Chondrocyte (in vitro differentiated cells): Measurements from ENCODE around the gene DNAJB8. TPM values are rescaled to one million over a fixed set of nuclear protein-coding genes. Genes with fewer than 3 reads are reported as not detected.

Source experiments
- DNase-seq: peaks from one replicate; pipeline ENCODE4 v3.0.0; 2021; ENCODE audit warnings: mixed read lengths, low spot score
- H3K27ac Mint-ChIP-seq: one replicate; pipeline ENCODE4 v1.8.0; 2021; ENCODE audit warnings: mild to moderate bottlenecking, moderate library complexity, mixed read lengths; ENCODE audit not compliant: unreplicated experiment
- H3K27me3 Mint-ChIP-seq: 2 replicates; pipeline ENCODE4 v1.8.0; 2021; ENCODE audit warnings: low read depth, mixed read lengths
- H3K36me3 Mint-ChIP-seq: 2 replicates; pipeline ENCODE4 v1.8.0; 2021; ENCODE audit warnings: low read depth, mixed read lengths
- H3K4me1 Mint-ChIP-seq: 2 replicates; pipeline ENCODE4 v1.8.0; 2021; ENCODE audit warnings: low read depth, mild to moderate bottlenecking, mixed read lengths
- H3K4me3 Mint-ChIP-seq: one replicate; pipeline ENCODE4 v1.8.0; 2021; ENCODE audit warnings: mild to moderate bottlenecking, moderate library complexity, mixed read lengths; ENCODE audit not compliant: unreplicated experiment
- H3K9me3 Mint-ChIP-seq: 2 replicates; pipeline ENCODE4 v1.8.0; 2021; ENCODE audit warnings: low read depth, mixed read lengths
- total RNA-seq: library from RNA; stranded (reverse); gene quantifications from 3 replicates; pipeline ENCODE4 v1.2.1, GENCODE V29; 2021
- TF ChIP-seq, protein P1 (sequence below): fragments of 200-600 bp; sonication (generic); IDR thresholded peaks from 2 replicates; pipeline ENCODE4 v1.5.0; 2021; ENCODE audit warnings: antibody characterized with exemption, mild to moderate bottlenecking, moderate library complexity

Gene DNAJB8
- total RNA-seq, 1 donor from 2014 or later = not detected

DNA sequence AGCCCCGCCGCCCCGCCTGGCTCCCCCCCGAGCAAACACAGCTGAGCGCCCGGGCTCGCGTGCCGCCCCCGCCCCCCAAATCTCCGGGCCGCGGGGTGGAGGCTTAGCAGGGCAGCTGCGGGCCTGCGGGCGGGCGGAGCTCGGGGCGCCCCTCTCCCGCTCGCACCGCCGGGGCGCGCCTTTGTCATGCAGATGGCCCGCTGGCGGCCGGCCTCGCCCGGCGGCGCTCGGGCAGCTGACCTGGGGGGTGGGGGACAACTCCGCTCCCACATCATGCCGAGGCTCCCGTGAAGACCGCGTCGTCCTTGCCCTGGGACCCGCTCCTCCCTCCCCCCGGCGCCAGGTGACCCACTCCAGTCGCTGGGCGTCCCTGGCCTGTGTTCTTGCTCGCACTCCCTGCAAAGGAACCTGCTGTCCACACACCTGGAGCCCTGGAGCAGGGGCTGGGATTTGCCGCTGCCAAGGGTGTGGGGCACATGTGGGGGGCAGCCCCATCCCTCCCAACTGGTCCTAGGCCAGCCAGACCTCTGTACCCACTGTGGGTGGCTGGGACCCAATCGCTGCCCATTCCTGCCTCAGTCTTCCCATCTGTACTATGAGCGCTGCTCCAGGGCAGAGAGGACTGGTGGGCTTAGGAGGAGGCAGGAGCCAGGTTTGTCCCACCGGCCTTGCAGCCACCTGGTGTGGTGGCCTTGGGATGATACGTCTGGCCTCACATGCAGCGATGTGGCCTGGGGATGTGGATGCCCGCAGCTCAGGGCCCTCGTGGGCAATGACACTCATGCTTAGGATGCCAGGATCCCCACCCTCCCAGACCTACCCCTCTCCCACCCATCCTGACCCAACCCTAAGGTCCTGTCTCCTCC lies 33.5 kb downstream of the DNAJB8 start:
- no peak for DNase-seq
- no peaks in the 10 kb centered on the region for H3K36me3 Mint-ChIP-seq
- TF ChIP-seq, protein P1, sequence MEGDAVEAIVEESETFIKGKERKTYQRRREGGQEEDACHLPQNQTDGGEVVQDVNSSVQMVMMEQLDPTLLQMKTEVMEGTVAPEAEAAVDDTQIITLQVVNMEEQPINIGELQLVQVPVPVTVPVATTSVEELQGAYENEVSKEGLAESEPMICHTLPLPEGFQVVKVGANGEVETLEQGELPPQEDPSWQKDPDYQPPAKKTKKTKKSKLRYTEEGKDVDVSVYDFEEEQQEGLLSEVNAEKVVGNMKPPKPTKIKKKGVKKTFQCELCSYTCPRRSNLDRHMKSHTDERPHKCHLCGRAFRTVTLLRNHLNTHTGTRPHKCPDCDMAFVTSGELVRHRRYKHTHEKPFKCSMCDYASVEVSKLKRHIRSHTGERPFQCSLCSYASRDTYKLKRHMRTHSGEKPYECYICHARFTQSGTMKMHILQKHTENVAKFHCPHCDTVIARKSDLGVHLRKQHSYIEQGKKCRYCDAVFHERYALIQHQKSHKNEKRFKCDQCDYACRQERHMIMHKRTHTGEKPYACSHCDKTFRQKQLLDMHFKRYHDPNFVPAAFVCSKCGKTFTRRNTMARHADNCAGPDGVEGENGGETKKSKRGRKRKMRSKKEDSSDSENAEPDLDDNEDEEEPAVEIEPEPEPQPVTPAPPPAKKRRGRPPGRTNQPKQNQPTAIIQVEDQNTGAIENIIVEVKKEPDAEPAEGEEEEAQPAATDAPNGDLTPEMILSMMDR = no peak
- peaks cover 60% of the 10 kb centered on the region for H3K27me3 Mint-ChIP-seq
- peak overlapping the region; percentile 35 for H3K4me3 Mint-ChIP-seq
- no peak overlapping the region for H3K27ac Mint-ChIP-seq
- peaks cover 5% of the 10 kb centered on the region for H3K9me3 Mint-ChIP-seq
- H3K4me1 Mint-ChIP-seq = peaks cover 12% of the 10 kb centered on the region

DNA sequence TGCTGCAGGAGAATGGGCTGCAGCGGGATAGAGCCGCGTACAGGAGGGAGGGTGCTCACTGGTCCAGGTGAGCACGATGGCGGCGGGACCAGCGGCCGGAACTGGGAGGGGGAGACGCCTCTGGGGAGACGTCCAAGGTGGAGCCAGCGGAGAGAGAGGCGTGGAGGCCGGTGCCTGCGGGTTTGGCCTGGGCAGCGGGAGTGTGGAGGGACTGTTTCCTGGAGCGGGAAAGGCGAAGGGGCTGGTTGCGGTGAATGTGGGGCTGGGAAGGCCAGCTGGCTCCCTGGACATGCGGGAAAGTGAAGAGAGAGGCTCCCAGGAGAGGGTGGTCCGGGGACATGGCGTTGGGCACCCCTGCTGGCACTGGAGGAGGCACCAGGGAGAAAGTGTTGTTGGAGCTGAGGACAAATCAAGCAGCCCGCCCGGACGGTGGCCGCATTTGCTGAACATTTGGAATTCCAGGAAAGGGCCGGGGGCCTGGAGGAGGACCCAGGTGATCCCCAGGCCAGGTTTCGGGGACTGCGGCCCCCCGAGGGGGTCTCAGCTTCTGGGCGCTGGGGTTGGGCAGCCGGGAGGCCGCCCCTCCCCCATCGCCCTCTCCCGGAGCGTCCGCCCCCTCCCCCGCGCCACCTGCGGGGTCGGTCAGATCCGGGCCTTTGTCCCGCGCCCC lies 34.3 kb downstream of the DNAJB8 start:
- Mint-ChIP-seq H3K36me3 (no peaks in the 10 kb centered on the region), H3K27ac (no peak overlapping the region), H3K4me3 (peak overlapping the region; percentile 62), H3K4me1 (peaks cover 12% of the 10 kb centered on the region), H3K27me3 (peaks cover 64% of the 10 kb centered on the region), H3K9me3 (peaks cover 5% of the 10 kb centered on the region)
- DNase-seq = no peak
- TF ChIP-seq, protein P1 = no peak

DNA sequence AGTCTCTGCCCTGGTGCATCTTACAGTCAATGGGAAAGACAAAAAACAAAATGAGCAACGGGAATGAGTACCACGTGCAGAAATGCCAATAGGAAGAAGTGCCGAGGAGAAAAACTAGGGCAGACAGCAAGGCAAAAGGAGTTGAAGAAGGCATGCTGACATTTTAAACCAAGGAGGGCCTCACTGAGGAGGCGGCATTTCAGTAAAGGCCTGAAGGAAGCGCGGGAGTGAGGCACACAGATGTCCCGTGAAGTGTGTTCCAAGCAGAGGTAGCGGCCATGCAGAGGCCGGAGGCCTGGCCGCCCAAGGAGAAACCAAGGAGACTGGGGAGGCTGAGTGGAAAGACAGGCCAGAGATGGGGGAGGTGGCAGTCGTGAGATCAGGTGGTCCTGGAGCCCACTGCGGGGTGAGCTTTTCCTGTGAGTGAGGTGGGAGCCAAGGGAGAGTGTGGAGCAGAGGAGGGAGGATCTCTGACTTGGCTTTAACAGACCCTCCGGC lies 34.8 kb downstream of the DNAJB8 start:
- Mint-ChIP-seq H3K9me3 (peaks cover 5% of the 10 kb centered on the region), H3K4me1 (peaks cover 12% of the 10 kb centered on the region), H3K36me3 (no peaks in the 10 kb centered on the region), H3K27me3 (peaks cover 63% of the 10 kb centered on the region), H3K27ac (no peak overlapping the region), H3K4me3 (peak overlapping the region; percentile 62)
- DNase-seq = no peak
- TF ChIP-seq, protein P1 = no peak

DNA sequence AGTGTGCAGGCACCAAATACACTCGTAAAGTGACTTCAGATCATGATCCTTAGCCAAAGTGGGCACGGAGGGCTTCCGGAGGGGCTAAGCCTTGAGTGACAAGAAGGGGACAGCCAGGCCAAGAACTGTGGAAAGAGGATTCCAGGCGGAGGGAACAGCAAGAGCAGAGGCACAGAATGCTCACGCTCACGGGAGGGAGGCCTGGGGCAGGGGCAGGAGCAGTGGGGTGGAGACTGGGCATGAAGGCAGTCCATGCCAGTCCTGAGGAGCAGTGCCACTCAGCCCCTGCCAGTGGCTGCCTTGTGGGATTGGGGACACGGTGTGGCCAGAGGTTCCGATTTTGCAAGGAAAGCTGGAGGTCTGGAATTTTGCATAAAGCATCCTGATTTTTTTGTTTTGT lies 36.0 kb downstream of the DNAJB8 start:
- peaks cover 52% of the 10 kb centered on the region for H3K27me3 Mint-ChIP-seq
- TF ChIP-seq, protein P1 = no peak
- no peak for DNase-seq
- H3K36me3 Mint-ChIP-seq = no peaks in the 10 kb centered on the region
- no peaks in the 10 kb centered on the region for H3K9me3 Mint-ChIP-seq
- no peak overlapping the region for H3K4me3 Mint-ChIP-seq
- H3K27ac Mint-ChIP-seq = no peak overlapping the region
- peaks cover 12% of the 10 kb centered on the region for H3K4me1 Mint-ChIP-seq

GRCh38 chr3:128430301-128430700 lies 36.4 kb downstream of the DNAJB8 start:
- no peak for DNase-seq
- Mint-ChIP-seq H3K36me3 (no peaks in the 10 kb centered on the region), H3K27me3 (peaks cover 53% of the 10 kb centered on the region), H3K27ac (no peak overlapping the region), H3K4me1 (peaks cover 12% of the 10 kb centered on the region), H3K9me3 (no peaks in the 10 kb centered on the region), H3K4me3 (no peak overlapping the region)
- TF ChIP-seq, protein P1 = no peak
